HG02973 (cell line): ENCODE measurements around the gene HK1.
"Not testable (repeated sequence)": the region's sequence is repeated elsewhere in the genome, so short reads cannot be mapped to it uniquely, and the experiment has no call there.

ENCODE experiments used
- ATAC-seq: cut with Tn5 transposase; IDR thresholded peaks from one replicate; pipeline ENCODE4 v1.9.1; 2021; ENCODE audit warnings: moderate library complexity; ENCODE audit not compliant: unreplicated experiment

HK1 gene

GRCh38 chr10:69253171-69253570 is 25.1 kb upstream of the HK1 start:
- ATAC-seq = no peak

DNA sequence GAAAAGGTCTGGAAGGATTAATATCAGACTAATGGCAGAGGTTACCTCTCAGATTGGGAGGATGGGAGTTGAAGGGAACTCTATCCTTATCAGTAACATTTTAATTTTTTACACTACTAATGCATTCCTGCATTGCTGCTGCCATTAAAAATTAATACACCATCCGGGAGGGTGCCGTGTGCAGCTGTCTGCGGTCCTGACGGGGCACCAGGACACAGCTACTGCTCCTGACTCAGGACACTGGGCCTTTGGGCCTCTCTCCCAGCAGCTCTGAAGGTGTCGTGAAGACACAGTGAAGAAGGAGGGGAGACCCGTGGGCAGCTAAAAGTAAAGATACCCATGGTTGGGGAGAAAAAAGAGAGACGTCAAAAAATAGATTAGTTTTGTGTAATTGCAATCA is 23.4 kb upstream of the HK1 start:
- no peak for ATAC-seq

DNA sequence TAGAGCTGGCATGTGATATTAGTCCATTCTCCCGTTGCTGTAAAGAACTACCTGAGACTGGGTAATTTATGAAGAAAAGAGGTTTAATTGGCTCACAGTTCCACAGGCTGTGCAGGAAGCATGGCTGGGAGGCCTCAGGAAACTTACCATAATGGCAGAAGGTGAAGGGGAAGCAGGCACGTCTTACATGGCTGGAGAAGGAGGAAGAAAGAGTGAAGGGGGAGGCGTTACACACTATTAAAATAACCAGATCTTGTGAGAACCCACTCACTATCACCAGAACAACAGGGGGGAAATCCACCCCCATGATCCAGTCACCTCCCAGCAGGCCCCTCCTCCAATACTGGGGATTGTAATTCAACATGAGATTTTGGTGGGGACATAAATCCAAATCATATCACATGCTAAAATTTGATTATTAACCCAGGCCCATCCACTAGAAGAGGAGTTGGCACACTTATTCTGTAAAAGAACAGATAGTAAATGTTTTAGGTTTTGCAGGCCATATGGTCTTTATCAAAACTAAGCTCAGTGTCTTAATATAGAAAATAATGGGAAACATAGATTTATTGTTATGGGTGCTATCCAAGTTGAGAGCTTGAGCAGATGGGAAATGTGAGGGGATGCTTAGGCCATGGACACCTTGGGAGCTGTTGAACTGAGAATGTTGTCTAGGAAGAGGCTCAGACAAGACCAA is 18.6 kb upstream of the HK1 start:
- no peak for ATAC-seq

DNA sequence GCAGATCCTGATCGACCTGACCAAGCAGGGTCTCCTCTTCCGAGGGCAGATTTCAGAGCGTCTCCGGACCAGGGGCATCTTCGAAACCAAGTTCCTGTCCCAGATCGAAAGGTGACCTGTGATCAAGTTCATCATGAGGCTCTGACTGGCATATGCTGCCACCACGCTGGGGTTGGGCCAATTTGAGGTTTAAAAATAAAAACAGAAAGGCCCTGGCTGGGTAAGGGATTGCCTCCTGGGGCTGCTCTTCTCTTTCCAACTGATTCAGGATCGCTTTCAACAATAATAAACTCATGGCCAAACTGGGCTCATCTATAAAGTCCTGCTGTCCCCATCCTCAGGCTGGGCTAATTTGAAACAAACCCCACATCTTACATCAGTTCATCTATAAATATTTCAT is 17.1 kb upstream of the HK1 start:
- ATAC-seq = no peak

GRCh38 chr10:69262292-69262751 is 16.0 kb upstream of the HK1 start:
- no peak for ATAC-seq

GRCh38 chr10:69265521-69265920 is 12.8 kb upstream of the HK1 start:
- ATAC-seq = no peak

DNA sequence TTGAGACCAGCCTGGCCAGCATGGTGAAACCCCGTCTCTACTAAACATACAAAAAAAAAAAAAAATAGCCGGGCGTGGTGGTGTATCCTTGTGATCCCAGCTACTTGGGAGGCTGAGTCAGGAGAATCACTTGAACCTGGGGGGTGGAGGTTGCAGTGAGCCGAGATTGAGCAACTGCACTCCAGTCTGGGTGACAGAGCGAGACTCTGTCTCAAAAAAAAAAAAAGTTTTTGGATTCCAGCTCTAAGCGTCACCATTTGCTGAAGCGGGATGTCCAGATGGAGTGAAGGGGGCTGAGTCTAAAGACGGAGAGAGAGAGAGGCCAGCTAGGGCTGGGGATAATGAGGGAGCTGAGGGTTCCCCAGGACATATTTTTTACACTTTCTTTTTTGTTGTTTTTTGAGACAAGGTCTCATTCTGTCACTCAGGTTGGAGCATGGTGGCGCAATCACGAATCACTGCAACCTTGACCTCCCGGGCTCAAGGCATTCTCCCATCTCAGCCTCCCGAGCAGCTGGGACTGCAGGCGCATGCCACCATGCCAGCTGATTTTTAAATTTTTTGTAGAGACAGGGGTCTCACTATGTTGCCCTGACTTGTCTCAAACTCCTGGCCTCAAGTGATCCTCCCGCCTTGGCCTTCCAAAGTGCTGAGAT is 9.4 kb upstream of the HK1 start:
- no peak for ATAC-seq

DNA sequence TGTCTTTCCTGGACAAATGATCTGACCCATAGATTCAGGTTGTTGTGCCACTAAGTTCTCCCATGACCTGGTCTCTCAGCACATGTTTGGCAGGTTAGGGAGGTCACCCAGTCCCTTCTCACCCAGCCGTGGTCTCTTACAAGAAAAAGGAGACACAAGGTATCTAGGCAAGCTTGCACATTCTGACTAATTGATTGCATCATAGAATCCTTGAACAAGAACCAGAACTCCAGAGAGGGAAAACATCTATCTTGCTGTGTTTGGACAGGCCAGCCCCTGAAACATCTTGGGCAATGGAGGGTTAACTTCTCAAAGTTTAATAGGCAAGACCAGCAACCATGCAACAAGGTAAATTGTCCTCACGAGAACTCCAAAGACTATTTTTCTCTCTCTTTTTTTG is 8.5 kb upstream of the HK1 start:
- ATAC-seq = no peak

DNA sequence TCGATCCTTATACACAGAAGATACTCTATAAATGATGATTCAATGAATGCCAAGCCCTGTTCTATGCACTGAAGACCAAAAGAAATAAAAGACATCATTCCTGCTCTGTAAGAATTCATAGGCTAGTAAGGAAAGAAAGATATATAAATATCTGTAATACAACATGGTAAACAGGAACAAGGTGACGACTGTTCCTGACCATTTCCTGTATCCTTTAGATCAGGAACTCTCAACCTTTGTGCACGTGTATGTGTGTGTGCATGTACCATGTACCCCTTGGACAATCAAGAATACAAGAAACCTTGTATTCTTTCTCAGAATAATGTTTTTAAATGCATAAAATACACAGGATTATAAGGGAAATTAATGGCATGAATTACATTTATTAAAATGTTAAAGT is 7.3 kb upstream of the HK1 start:
- no peak for ATAC-seq

DNA sequence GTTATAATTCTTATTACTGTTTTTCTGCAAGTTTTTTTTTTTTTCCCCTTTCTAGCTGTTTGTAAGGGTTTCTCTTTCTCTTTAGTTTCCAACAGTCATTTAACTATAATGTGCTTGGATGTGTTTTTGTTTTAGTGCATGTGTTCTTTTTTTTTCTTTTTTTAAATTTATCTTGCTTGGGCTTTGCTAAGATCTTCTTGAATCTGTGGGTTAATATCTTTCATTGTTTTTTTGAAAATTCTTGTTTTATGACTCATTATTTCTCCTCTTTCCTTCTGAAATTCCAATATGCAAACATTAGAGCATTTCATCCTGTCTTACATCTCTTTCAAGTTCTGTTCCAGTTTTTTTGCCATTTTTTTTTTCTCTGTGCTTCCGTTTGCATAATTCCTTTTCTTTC is 5.7 kb upstream of the HK1 start:
- ATAC-seq = no peak

GRCh38 chr10:69275444-69275843 is 2.9 kb upstream of the HK1 start:
- ATAC-seq = no peak

DNA sequence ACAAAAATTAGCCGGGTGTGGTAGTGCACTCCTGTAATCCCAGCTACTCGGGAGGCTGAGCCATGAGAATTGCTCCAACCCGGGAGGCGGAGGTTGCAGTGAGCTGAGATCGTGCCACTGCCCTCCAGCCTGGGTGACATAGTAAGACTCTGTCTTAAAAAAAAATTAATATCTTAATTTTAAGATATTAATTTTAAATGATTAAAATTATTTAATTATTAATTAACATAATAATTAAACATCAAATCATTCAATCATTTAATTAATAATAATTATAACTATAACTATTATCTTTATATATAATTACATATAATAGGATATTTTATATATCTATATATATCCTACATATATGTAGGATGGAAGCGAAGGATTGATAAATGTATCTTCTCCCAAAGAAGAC is 1.8 kb upstream of the HK1 start:
- ATAC-seq = no peak

DNA sequence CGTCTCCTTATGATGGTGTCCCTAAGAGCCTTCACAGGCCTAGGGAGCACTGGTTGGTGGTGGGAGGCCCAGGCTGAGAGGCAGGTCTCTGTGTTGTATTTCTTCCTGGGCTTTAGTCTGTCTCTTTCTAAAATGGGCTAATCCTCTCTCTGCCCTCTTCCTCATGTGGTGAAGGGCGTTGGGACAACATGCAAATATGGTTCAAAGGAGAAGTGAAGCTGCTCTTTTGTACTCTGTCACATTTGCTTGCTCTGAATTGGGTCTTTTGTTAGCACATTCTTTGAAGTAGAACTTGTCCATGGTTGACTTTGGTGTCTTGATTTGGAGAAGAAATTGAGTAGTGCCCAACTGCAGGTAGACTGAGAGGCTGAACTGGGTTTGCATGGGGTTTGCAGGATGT is 814 bp downstream of the HK1 start:
- ATAC-seq = no peak

GRCh38 chr10:69281507-69282413 is 3.5 kb downstream of the HK1 start:
- no peak for ATAC-seq

DNA sequence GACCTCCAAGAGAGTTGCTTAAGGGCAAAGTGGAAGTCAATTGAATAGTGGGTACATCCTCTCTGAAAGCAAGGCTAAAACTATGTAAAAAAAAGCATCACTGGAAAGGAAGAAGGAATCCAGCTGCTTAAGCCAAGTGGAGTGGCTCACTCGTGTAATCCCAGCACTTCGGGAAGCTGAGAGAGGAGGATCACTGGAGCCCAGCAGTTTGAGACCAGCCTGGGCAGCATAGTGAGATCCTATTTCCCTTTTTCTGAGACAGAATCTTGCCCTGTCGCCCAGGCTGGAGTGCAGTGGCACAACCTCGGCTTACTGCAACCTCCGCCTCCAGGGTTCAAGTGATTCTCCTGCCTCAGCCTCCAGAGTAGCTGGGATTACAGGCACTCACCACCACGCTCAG is 6.1 kb downstream of the HK1 start:
- ATAC-seq = not testable (repeated sequence)

GRCh38 chr10:69285699-69286098 is 7.4 kb downstream of the HK1 start:
- ATAC-seq = no peak

DNA sequence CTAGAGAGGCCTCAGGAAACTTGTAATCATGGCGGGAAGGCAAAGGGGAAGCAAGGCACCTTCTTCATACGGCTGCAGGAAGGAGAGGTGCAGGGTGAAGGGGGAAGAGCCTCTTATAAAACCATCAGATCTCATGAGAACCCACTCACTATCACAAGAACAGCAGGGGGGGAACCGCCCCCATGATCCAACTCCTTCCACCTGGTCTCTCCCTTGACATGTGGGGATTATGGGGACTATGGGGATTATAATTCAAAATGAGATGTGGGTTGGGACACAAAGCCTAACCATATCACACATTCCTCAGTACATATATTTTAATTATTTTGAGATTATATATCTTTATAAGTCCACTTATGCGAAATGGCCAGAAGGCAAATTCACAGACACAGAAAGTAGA is 8.9 kb downstream of the HK1 start:
- no peak for ATAC-seq

GRCh38 chr10:69290993-69291392 is 12.7 kb downstream of the HK1 start:
- no peak for ATAC-seq

DNA sequence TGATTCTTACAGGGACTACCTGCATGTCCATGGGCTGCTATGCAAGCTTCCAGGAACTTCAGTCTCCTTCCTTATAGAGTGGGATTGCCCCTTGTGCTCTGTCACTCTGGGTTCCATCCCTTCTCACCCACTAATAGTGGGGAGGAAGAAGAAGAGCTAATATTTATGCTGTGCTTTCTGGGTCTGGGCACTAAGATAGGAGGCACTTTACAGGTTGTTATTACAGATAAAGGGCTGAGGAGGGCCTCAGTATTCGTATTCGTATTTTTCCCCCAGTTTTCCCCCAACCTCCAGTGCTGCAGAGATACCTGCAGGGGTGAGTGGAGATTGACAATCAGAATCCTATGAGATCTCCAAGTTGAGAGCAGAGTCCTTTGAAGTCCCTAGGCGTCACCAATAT is 14.2 kb downstream of the HK1 start:
- no peak for ATAC-seq

DNA sequence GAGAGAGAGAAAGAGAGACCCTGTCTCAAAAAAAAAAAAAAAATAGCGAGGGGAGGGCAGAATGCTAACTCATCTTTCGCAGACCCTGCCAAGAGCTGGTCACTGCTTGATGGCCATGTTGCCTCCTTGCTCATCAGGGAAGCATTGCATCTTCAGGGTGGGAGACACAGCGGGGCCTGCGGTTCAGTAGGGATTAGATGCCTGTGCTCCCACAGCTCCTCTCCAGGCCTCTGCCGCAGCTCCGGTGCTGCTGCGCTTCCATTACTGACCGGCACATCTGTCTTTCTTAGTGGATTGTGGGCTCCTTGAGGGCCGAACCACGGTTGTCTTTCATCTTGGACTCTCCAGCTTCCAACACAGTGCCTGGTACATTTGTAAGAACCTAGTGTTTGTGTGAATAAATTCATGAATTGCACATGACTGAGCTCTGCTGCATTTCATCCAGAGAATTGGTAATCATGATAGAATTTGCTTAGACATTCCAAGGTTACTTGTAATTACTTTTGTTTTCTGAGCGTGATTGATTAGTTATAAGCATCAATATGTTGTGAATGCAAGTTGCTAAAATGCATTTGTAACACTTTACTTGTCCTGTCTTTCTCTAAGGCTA is 16.8 kb downstream of the HK1 start:
- ATAC-seq = no peak

DNA sequence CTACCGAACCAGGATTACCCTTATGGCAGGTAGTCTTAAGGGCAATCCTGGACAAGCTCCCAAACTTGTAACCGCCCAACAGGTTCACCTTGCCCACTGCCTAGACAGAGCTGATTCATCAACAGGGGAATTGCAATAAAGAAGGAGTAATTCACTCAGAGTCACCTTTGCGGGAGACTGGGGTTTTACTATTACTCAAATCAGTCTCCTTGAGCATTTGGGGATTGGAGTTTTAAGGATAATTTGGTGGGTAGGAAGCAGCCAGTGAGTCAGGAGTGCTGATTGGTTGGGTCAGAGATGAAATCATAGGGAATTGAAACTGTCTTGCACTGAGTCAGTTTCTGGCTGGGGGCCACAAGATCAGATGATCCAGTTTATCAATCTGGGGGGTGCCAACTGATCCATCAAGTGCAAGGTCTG is 25.3 kb downstream of the HK1 start:
- no peak for ATAC-seq
